ENCODE measurements around the gene VPS54. TPM values are rescaled to one million over a fixed set of nuclear protein-coding genes. Genes with fewer than 3 reads are reported as not detected.

Gene VPS54
- total RNA-seq, 1 experiment from 2014 or later, result 19.1 TPM

- Histone ChIP-seq H3K36me3 (ENCODE audit: insufficient read depth, low read length, poor library complexity, severe bottlenecking) (no peaks in the 10 kb centered on the region), H3K27ac (ENCODE audit: low read depth, low read length, poor library complexity, severe bottlenecking) (no peak overlapping the region), H3K4me1 (ENCODE audit: insufficient read depth, low read length, poor library complexity, severe bottlenecking) (peaks cover 2% of the 10 kb centered on the region), H3K9me3 (ENCODE audit: low read depth, low read length, poor library complexity, severe bottlenecking) (no peaks in the 10 kb centered on the region), H3K4me3 (ENCODE audit: low read depth, low read length, poor library complexity, severe bottlenecking) (no peak overlapping the region), H3K27me3 (replicated peaks; ENCODE audit: insufficient read depth, low read depth, low read length, poor library complexity) (no peaks in the 10 kb centered on the region)
- TF ChIP-seq CTCF (conservative IDR thresholded peaks at IDR 0.05; ENCODE audit: low read depth, low read length), result no peak
- TF ChIP-seq EZH2 (IDR thresholded peaks at IDR 0.05; ENCODE audit: borderline replicate concordance, low read depth, low read length, poor library complexity, severe bottlenecking), result no peak
- intact Hi-C loops (cut with micrococcal nuclease; ENCODE audit: unreplicated experiment), result no loop called here
- POLR2A ChIA-PET (ENCODE audit: low non-redundant PET), result no interaction called here
- no TSS peak for BruUV-seq (replicated peaks)
- CTCF ChIA-PET, result no interaction called here
- no peak for DNase-seq (ENCODE audit: low spot score)
These were observed 40.0 kb upstream of the VPS54 start for GRCh38 chr2:64059270-64059669.

- no peaks in the 10 kb centered on the region for H3K36me3 ChIP-seq (ENCODE audit: insufficient read depth, low read length, poor library complexity, severe bottlenecking)
- no peaks in the 10 kb centered on the region for H3K9me3 ChIP-seq (ENCODE audit: low read depth, low read length, poor library complexity, severe bottlenecking)
- ChIA-PET CTCF (no interaction called here), POLR2A (ENCODE audit: low non-redundant PET) (no interaction called here)
- TF ChIP-seq EZH2 (IDR thresholded peaks at IDR 0.05; ENCODE audit: borderline replicate concordance, low read depth, low read length, poor library complexity, severe bottlenecking) (no peak), CTCF (conservative IDR thresholded peaks at IDR 0.05; ENCODE audit: low read depth, low read length) (no peak)
- H3K27me3 ChIP-seq (replicated peaks; ENCODE audit: insufficient read depth, low read depth, low read length, poor library complexity), result no peaks in the 10 kb centered on the region
- H3K27ac ChIP-seq (ENCODE audit: low read depth, low read length, poor library complexity, severe bottlenecking), result no peak overlapping the region
- no TSS peak for BruUV-seq (replicated peaks)
- no peak for DNase-seq (ENCODE audit: low spot score)
- no peaks in the 10 kb centered on the region for H3K4me1 ChIP-seq (ENCODE audit: insufficient read depth, low read length, poor library complexity, severe bottlenecking)
- intact Hi-C loops (cut with micrococcal nuclease; ENCODE audit: unreplicated experiment), result no loop called here
- no peak overlapping the region for H3K4me3 ChIP-seq (ENCODE audit: low read depth, low read length, poor library complexity, severe bottlenecking)
These were observed 36.8 kb upstream of the VPS54 start for GRCh38 chr2:64056021-64056420.

DNA sequence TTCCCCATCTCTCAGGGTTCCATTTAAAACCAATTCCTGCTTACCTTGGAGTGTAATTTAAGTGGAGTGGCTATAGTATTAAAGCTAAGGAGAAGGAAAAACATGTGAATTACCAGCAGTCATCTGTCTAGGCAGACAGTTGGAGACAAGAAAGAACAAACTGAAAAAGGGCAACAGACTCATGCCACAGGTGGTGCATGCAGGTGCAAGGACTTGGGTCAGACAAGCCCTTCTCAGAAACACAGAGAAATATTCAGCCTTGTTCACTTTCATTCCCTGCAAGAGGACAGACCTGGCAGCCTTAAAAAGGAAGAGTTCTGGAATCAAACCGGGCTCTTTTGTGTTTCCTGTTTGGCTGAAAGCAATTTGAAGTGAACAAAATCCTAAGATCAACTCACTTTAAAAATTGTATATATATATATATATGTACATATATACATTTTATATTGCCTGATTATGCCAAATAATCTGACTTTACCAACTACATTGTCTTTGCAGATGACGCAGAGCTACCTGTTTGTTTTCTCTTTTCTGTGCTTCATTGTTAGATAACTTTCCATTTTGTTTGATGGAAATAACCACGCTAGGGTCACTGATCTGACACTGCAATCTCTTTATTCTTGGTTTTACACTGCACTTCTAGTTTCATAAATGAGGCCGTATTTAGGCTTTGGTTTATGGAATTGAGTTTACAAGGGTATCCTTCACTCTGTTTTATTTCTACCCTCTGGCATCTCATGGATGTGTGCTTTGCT is 35.1 kb upstream of the VPS54 start:
- no peaks in the 10 kb centered on the region for H3K36me3 ChIP-seq (ENCODE audit: insufficient read depth, low read length, poor library complexity, severe bottlenecking)
- no TSS peak for BruUV-seq (replicated peaks)
- no peaks in the 10 kb centered on the region for H3K9me3 ChIP-seq (ENCODE audit: low read depth, low read length, poor library complexity, severe bottlenecking)
- no peak overlapping the region for H3K4me3 ChIP-seq (ENCODE audit: low read depth, low read length, poor library complexity, severe bottlenecking)
- ChIA-PET CTCF (no interaction called here), POLR2A (ENCODE audit: low non-redundant PET) (no interaction called here)
- peaks cover 4% of the 10 kb centered on the region for H3K4me1 ChIP-seq (ENCODE audit: insufficient read depth, low read length, poor library complexity, severe bottlenecking)
- TF ChIP-seq EZH2 (IDR thresholded peaks at IDR 0.05; ENCODE audit: borderline replicate concordance, low read depth, low read length, poor library complexity, severe bottlenecking) (no peak), CTCF (conservative IDR thresholded peaks at IDR 0.05; ENCODE audit: low read depth, low read length) (no peak)
- DNase-seq (ENCODE audit: low spot score), result no peak
- intact Hi-C loops (cut with micrococcal nuclease; ENCODE audit: unreplicated experiment), result no loop called here
- H3K27me3 ChIP-seq (replicated peaks; ENCODE audit: insufficient read depth, low read depth, low read length, poor library complexity), result no peaks in the 10 kb centered on the region
- H3K27ac ChIP-seq (ENCODE audit: low read depth, low read length, poor library complexity, severe bottlenecking), result no peak overlapping the region
